ENCODE data around the gene ITFG1.

The ITFG1 gene

GRCh38 chr16:47317465-47318240 lies 143.2 kb downstream of the ITFG1 start:
- TF ChIP-seq CTCF (IDR thresholded peaks at IDR 0.05): no peak

GRCh38 chr16:47316442-47317015 lies 144.3 kb downstream of the ITFG1 start:
- no peak for TF ChIP-seq CTCF (IDR thresholded peaks at IDR 0.05)

- TF ChIP-seq CTCF (IDR thresholded peaks at IDR 0.05): no peak
These were observed 148.9 kb downstream of the ITFG1 start for GRCh38 chr16:47311738-47312505.

GRCh38 chr16:47310792-47311211 lies 150.1 kb downstream of the ITFG1 start:
- no peak for TF ChIP-seq CTCF (IDR thresholded peaks at IDR 0.05)

- no peak for TF ChIP-seq CTCF (IDR thresholded peaks at IDR 0.05)
These were observed 151.1 kb downstream of the ITFG1 start for GRCh38 chr16:47309581-47310312.

- TF ChIP-seq CTCF (IDR thresholded peaks at IDR 0.05): no peak
These were observed 152.3 kb downstream of the ITFG1 start for GRCh38 chr16:47308601-47309000.

GRCh38 chr16:47304563-47304962 lies 156.3 kb downstream of the ITFG1 start:
- no peak for TF ChIP-seq CTCF (IDR thresholded peaks at IDR 0.05)

Data from LNCAP (cell line).